HEK293 (cell line): Measurements from ENCODE around the gene JPH3.

ENCODE experiments used
- BCL11A ChIP-seq: fragments of 450-650 bp; formaldehyde crosslinking; IDR thresholded peaks from 2 replicates; pipeline ENCODE4 v1.5.1; 2016; ENCODE audit warnings: low read depth, missing biosample characterization, missing genetic modification characterization
- CTCF ChIP-seq: fragments of 450-650 bp; formaldehyde crosslinking; IDR thresholded peaks from 2 replicates; pipeline ENCODE4 v1.5.1; 2016; ENCODE audit warnings: missing biosample characterization, missing genetic modification characterization
- IKZF3 ChIP-seq: fragments of 450-650 bp; IDR thresholded peaks from 2 replicates; pipeline ENCODE4 v1.5.0; 2018; ENCODE audit warnings: missing biosample characterization, mild to moderate bottlenecking, missing genetic modification characterization, moderate library complexity
- PATZ1 ChIP-seq: fragments of 450-650 bp; formaldehyde crosslinking; IDR thresholded peaks from 2 replicates; pipeline ENCODE4 v1.5.1; 2016; ENCODE audit warnings: missing biosample characterization, missing genetic modification characterization
- TSHZ1 ChIP-seq: fragments of 450-650 bp; formaldehyde crosslinking; IDR thresholded peaks from 2 replicates; pipeline ENCODE4 v1.5.1; 2016; ENCODE audit warnings: missing biosample characterization, missing genetic modification characterization, borderline replicate concordance
- ZBTB10 ChIP-seq: fragments of 450-650 bp; formaldehyde crosslinking; IDR thresholded peaks from 2 replicates; pipeline ENCODE4 v1.5.1; 2016; ENCODE audit warnings: missing biosample characterization, missing genetic modification characterization
- ZNF274 ChIP-seq, 2 experiments: fragments of 200-500 bp in 1 of 2; fragments of 450-650 bp in 1 of 2; sonication (Bioruptor generic) in 1 of 2; formaldehyde crosslinking in 1 of 2; IDR thresholded peaks; 2 replicates each; pipeline versions ENCODE4 v1.5.1 to v1.6.1; 2014 to 2016; ENCODE audit warnings: borderline replicate concordance in 1 of 2, inconsistent platforms in 1 of 2, low read length in 1 of 2, missing biosample characterization in 1 of 2, missing genetic modification characterization in 1 of 2
- ZNF335 ChIP-seq: fragments of 450-650 bp; formaldehyde crosslinking; conservative IDR thresholded peaks from 2 replicates; pipeline ENCODE4 v1.5.1; 2016; ENCODE audit warnings: missing biosample characterization, missing genetic modification characterization
- ZNF501 ChIP-seq: fragments of 450-650 bp; formaldehyde crosslinking; IDR thresholded peaks from 2 replicates; pipeline ENCODE4 v1.5.1; 2016; ENCODE audit warnings: missing biosample characterization, missing genetic modification characterization
- ZNF623 ChIP-seq: fragments of 450-650 bp; formaldehyde crosslinking; IDR thresholded peaks from 2 replicates; pipeline ENCODE4 v1.5.1; 2016; ENCODE audit warnings: missing biosample characterization, missing genetic modification characterization
- ZNF629 ChIP-seq: fragments of 450-650 bp; formaldehyde crosslinking; IDR thresholded peaks from 2 replicates; pipeline ENCODE4 v1.5.1; 2017; ENCODE audit warnings: missing biosample characterization, missing genetic modification characterization

- TF ChIP-seq CTCF (no peak), TSHZ1 (tag by site-specific recombination) (no peak), ZBTB10 (tag by site-specific recombination) (no peak), BCL11A (no peak), PATZ1 (no peak), IKZF3 (tag by site-specific recombination) (no peak), ZNF629 (tag by site-specific recombination) (no peak), ZNF274 (IDR thresholded peaks at IDR 0.05; ENCODE audit: low read length) (no peak), ZNF274 (tag by site-specific recombination; IDR thresholded peaks at IDR 0.05; ENCODE audit: borderline replicate concordance) (no peak), ZNF501 (tag by site-specific recombination) (no peak), ZNF623 (tag by site-specific recombination) (no peak), ZNF335 (tag by site-specific recombination) (no peak)
These were observed 103.5 kb downstream of the JPH3 start for GRCh38 chr16:87705771-87706277.
